GM18511 (cell line): Measurements from ENCODE around the gene OR10A4.
A peak's percentile ranks its signal among the peaks of the same experiment; 100 is the strongest.
"Not testable (repeated sequence)": the region's sequence is repeated elsewhere in the genome, so short reads cannot be mapped to it uniquely, and the experiment has no call there.

Source experiments
- ATAC-seq: cut with Tn5 transposase; IDR thresholded peaks from one replicate; pipeline ENCODE4 v1.9.1; 2021; ENCODE audit warnings: mild to moderate bottlenecking, moderate library complexity; ENCODE audit not compliant: unreplicated experiment

The OR10A4 gene

DNA sequence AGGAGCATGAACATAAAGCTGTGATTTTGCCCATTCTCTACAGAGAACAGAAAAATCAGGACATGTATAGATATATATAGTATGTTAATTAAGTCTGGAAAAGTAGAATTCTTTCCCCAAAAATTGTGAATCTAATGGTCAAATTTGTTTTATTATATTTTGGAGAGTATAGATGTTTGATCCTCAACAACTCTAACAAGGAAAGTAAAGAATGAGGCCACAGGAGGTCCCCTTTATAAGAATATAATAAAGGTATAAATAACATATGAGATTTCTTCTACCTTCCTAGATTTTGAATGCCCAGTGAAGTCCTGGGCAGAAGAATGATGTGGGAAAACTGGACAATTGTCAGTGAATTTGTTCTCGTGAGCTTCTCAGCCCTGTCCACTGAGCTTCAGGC is at the start of gene OR10A4:
Gene OR10A4, plus strand, starts transcription at position 301 of the 400 bp plus-strand sequence. Its CDS starts 23 bp downstream, at position 324.
- ATAC-seq, result no peak

DNA sequence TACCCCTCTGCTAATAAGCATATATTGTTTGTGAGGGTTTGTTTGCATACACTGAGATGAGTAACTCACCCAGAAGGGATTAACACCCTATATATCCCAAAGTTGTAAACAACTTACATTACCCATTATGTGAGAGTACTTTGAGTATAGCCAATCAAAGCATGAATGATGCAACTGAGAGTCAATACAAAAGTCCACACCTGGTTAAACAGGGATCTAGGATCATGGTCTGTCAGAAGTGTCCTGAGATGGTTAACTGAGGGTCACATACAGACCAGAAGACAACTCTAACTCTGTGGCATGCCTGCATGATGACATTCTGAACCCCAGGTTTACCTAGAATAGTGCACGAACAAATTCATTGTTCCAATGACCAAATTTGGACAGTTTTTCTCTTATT is 48.3 kb upstream of the OR10A4 start:
- ATAC-seq, result no peak

GRCh38 chr11:6833356-6833755 is 43.1 kb upstream of the OR10A4 start:
- no peak for ATAC-seq

- no peak for ATAC-seq
Observed at GRCh38 chr11:6834021-6834420, 42.4 kb upstream of the OR10A4 start.

GRCh38 chr11:6841694-6842093 is 34.7 kb upstream of the OR10A4 start:
- no peak for ATAC-seq

DNA sequence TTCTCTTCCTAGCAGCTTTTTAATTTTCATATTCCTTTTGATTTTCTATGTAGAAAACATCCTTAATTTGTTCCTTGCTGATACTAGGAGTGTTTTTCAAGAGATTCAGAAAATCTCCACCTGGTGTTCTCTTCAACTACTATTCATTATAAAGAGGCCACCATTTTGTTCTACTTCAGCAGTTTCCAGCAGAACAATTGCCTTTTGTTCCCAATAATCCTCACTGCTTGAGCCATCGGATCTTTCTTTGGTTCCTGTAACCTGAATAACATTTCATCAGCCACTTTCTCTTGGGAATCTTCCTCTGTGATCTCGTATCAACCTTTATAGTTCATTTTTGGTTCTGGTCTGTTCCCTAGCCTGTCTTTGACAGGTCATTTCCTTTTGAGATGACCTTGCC is 32.8 kb upstream of the OR10A4 start:
- no peak for ATAC-seq

DNA sequence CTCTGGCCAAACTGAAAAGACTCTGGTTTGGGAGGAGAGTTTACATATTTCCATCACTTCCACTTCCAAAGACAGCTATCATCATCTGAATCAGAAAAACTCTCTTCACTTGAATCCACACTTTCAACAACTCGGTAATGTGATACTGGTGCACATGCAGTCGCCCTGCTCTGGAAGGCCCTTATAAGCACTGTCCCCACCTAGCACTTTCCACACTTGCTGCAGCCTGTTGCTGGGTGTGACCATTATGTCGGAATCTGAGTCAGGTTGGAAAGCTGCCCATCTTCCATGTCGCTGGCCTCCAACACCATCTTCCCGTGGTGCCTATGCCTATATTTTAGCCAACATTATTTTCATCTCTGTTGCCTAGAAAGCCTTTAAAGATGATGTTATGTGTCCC is 32.1 kb upstream of the OR10A4 start:
- no peak for ATAC-seq

GRCh38 chr11:6845383-6845782 is 31.0 kb upstream of the OR10A4 start, which contains the start of gene OR10A5:
TSS of gene OR10A5 (plus strand) at chr11:6845683. CDS start at chr11:6845683, 0 bp downstream.
- no peak for ATAC-seq

- no peak for ATAC-seq
Observed at GRCh38 chr11:6850526-6850925, 25.9 kb upstream of the OR10A4 start.

DNA sequence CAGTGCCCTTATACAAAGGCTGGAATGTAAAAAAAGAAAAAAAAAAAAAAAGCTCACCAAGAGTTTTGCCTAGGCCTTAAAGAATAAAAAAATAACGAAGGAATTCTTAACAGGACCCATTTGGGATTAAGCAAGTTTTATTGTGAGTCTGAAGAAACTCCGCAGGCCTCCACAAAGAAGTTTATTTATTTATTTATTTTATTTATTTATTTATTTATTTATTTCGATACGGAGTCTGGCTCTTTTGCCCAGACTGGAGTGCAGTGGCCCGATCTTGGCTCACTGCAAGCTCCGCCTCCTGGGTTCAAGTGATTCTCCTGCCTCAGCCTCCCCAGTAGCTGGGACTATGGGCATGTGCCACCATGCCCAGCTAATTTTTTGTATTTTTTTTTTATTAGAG is 21.6 kb upstream of the OR10A4 start:
- not testable (repeated sequence) for ATAC-seq

DNA sequence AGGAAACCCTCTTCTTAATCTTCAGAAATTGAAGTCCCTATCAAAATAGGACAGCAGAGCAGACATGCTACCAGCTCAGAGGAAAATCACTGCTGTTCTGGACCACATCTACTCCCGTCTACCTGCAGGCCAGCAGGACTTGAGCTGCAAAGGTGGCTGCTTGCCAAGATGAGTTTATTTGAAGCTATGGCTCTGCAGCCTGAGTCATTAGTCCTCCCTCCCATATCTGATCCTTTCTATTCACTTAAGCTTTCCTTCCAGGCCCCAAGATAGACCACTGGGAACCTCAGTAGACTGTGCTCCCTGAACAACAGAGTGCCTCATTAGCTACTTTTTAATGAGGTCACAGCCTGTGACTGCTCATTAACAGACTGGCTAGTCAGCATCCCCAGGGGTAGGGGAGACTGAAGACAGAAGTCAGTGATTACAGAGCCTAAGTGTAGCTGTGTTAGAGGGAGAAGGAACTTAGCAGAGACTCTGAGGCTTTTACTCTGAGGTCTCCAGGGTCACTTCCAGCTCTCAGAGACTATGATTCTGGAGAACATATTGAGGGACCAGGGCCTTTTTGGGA is 20.4 kb upstream of the OR10A4 start:
- ATAC-seq, result no peak

DNA sequence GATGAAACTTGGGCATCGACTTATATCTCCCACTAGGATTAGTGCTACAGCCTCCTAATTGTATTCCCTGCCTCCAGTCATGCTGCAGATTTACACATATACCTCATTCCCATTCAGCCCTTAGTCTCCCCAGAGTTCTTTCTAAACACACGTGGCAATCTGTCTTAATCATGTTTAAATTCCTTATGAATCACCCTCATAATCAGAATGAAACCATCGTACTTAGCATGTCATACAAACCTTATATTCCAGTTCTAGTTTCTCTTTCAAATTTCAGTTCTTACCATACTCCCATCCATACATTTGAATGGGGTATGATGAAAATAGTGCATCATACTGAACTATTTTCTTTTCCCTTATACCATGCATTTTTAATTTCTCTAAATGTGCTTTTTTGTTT is 19.6 kb upstream of the OR10A4 start:
- ATAC-seq, result peak; percentile 92

DNA sequence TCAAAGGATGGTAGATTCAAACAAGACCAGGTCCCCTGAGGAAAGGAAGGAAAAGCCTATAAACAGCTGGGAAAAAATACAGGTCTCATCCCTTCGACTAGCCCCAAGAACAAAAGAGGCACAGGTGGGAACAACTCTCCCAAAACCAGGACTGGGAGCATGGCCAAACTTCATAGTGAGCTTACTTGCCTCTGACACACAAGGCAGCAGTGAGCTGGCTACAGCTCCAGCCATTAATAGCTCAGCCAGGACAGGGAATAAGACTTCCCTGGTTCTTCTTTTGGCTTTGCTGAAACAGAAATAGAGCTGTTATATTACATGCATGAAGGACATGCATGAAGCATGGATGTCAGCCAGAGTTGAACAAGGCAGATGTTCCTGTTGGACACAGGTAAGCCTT is 13.5 kb upstream of the OR10A4 start, which contains the start of gene OR10A2:
Gene OR10A2, plus strand, starts transcription at position 97 of the 400 bp plus-strand sequence. CDS start 6,698 bp downstream, outside the sequence.
- ATAC-seq, result no peak

GRCh38 chr11:6864438-6864837 is 12.0 kb upstream of the OR10A4 start:
- no peak for ATAC-seq

GRCh38 chr11:6871278-6871677 is 5.1 kb upstream of the OR10A4 start:
- no peak for ATAC-seq

DNA sequence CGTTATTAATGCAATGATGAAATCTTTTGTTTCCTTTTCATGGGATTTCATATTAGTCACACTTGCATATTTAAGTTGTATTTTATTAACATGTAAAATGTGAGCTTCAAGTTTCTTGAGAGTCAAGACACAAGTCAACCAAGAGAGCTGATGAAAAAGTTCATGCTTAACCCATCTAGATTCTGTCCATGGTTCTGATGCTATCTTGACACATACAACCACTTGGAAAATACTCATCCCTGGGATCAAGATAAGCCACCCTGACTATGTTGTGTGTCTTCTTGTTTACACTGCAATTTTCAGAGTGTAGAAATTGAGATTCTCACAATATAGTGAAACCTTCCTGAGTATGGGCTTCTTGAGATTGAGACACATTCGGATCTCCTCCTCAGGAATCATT is 664 bp upstream of the OR10A4 start:
- ATAC-seq, result no peak

GRCh38 chr11:6876914-6877313 is 489 bp downstream of the OR10A4 start:
- no peak for ATAC-seq

- no peak for ATAC-seq
Observed at GRCh38 chr11:6882751-6883150, 6.3 kb downstream of the OR10A4 start.

- not testable (repeated sequence) for ATAC-seq
Observed at GRCh38 chr11:6887711-6888110, 11.3 kb downstream of the OR10A4 start.

DNA sequence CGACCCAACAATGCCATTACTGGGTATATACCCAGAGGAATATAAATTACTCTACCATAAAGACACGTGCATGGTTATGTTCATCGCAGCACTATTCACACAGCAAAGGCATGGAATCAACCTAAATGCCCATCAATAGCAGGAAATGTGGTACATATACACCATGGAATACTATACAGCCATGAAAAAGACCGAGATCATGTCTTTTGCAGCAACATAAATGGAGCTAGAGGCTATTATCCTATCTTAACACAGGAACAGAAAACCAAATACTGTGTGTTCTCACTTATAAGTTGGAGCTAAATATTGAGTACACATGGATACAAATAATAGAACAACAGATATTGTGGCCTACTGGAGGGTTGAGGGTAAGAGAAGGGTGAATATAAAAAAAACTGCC is 12.4 kb downstream of the OR10A4 start:
- no peak for ATAC-seq

DNA sequence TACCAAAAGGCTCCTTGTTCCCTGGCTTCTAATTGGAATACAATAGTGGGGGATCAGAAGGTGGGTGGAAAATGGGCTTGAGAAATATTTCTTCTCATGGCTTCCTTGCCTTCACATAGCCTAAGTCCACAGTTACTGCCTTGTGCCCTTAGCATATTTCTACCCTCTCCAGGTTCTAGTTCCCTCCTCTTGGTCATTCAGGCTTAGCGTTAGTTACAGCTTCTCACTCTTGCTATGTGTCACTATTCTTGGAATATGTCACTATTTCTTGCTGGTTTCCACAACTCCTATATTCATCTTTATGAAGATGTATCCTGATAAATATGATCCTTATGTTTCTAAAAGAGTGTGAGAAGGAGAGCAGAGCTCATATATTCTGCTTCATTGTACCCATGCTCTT is 13.4 kb downstream of the OR10A4 start:
- ATAC-seq, result no peak

GRCh38 chr11:6892400-6892799 is 16.0 kb downstream of the OR10A4 start, which contains the start of gene OR2D2:
TSS of gene OR2D2 (minus strand) at chr11:6892500. CDS start at chr11:6892500, 0 bp downstream.
- no peak for ATAC-seq

DNA sequence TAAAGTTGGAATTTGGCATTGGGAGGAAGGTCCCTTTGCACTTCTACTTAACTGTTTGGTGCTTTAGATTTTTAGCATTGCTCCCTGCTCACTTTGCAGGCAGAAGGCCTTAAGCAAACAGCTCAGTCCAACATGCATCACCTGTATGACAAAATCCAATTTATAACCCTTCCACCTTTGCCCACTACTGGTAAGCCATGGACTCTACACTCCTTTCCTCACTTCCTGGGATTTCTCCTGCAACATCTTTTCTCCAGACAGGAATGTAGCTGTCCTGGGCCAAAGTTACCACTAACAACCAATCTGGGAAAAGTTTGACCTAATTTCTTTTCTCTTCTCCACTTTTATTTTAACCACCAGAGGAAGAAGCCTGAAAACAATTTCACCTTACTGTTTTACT is 17.7 kb downstream of the OR10A4 start:
- ATAC-seq, result no peak
